Peyer's patch (tissue), 4 donors: ENCODE data around the gene USP8.

Experiments used
- POLR2A ChIP-seq, 2 donors: fragments of 450-650 bp; IDR thresholded peaks; one replicate each; pipeline ENCODE4 v1.5.1; 2017; ENCODE audit warnings: antibody characterized with exemption in 2 of 2, mild to moderate bottlenecking in 2 of 2, moderate library complexity in 2 of 2
- TF ChIP-seq, protein P1 (sequence below), 6 experiments: fragments of 450-650 bp in 4 of 6; fragments of 200-600 bp in 2 of 6; sonication (generic) in 1 of 6; IDR thresholded peaks; one replicate each; pipeline ENCODE4 v1.5.1; 2017 to 2019; ENCODE audit warnings: antibody characterized with exemption in 6 of 6, mild to moderate bottlenecking in 3 of 6, moderate library complexity in 1 of 6

DNA sequence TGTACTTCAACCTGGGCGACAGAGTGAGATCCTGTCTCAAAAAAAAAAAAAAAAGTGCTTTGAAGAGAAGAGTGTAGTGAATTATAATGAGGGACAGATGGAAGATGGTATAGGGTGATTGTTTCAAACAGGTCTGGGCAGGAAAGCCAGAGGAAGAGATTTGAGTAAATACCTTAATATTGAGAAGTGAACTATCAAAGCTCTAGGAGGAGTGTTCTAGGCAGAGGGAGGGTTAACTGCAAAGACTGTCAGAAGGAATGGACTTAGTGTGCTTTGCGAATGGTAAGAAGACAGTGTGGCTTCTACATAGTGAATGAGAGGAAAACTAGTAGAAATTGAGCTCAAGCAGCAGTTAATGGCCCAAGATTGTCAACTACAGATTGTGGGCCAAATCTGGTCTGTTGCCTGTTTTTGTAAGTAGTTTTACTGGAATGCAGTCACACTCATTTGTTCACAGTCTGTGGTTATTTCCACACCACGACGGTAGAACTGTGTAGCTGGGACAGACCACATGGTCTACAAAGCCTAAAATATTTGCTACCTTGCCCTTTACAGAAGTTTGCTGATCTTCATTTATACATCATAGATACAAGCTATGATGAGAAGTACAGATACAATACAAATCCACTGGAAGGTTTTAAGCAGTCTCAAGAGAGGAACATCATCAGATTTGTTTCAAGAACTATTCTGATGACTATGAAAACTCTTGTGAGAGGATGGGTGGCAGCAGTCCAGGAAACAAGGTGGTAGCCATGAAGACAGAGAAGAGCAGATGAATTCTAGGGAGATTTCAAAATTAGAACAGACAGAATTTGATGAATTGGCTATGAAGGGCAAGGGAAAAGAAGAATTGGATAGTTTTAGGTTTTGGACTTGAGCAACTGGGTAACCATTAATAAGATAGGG lies 138.8 kb downstream of the USP8 start:
- no peak for TF ChIP-seq POLR2A (IDR thresholded peaks at IDR 0.05)
- TF ChIP-seq, protein P1, sequence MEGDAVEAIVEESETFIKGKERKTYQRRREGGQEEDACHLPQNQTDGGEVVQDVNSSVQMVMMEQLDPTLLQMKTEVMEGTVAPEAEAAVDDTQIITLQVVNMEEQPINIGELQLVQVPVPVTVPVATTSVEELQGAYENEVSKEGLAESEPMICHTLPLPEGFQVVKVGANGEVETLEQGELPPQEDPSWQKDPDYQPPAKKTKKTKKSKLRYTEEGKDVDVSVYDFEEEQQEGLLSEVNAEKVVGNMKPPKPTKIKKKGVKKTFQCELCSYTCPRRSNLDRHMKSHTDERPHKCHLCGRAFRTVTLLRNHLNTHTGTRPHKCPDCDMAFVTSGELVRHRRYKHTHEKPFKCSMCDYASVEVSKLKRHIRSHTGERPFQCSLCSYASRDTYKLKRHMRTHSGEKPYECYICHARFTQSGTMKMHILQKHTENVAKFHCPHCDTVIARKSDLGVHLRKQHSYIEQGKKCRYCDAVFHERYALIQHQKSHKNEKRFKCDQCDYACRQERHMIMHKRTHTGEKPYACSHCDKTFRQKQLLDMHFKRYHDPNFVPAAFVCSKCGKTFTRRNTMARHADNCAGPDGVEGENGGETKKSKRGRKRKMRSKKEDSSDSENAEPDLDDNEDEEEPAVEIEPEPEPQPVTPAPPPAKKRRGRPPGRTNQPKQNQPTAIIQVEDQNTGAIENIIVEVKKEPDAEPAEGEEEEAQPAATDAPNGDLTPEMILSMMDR (IDR thresholded peaks at IDR 0.05), result no peak
